HG02759 (cell line): ENCODE results near the gene PGAM5.

Source experiments
- ATAC-seq: cut with Tn5 transposase; IDR thresholded peaks from one replicate; pipeline ENCODE4 v1.9.1; 2021; ENCODE audit warnings: mild to moderate bottlenecking, moderate library complexity; ENCODE audit not compliant: unreplicated experiment

PGAM5 gene

GRCh38 chr12:132710405-132711079, at the start of gene PGAM5:
Gene PGAM5, plus strand, starts transcription at chr12:132710842. Its CDS starts 35 bp downstream, at chr12:132710877.
- ATAC-seq, result peak; percentile 91

GRCh38 chr12:132660996-132661395, 49.6 kb upstream of the PGAM5 start:
- no peak for ATAC-seq

- no peak for ATAC-seq
Measured at GRCh38 chr12:132661972-132662371, 48.7 kb upstream of the PGAM5 start.

- ATAC-seq, result no peak
Measured at GRCh38 chr12:132662901-132663755, 47.5 kb upstream of the PGAM5 start.

- ATAC-seq, result no peak
Measured at GRCh38 chr12:132664206-132665148, 46.2 kb upstream of the PGAM5 start.

GRCh38 chr12:132665149-132665491, 45.5 kb upstream of the PGAM5 start:
- ATAC-seq, result no peak

GRCh38 chr12:132665794-132666193, 44.8 kb upstream of the PGAM5 start:
- no peak for ATAC-seq

GRCh38 chr12:132668191-132669088, 42.2 kb upstream of the PGAM5 start:
- no peak for ATAC-seq

GRCh38 chr12:132669166-132669879, 41.3 kb upstream of the PGAM5 start:
- ATAC-seq, result no peak

- ATAC-seq, result no peak
Measured at GRCh38 chr12:132672116-132672515, 38.5 kb upstream of the PGAM5 start.

GRCh38 chr12:132672678-132673077, 38.0 kb upstream of the PGAM5 start:
- ATAC-seq, result no peak

- ATAC-seq, result no peak
Measured at GRCh38 chr12:132673288-132674179, 37.1 kb upstream of the PGAM5 start.

GRCh38 chr12:132674561-132674960, 36.1 kb upstream of the PGAM5 start:
- no peak for ATAC-seq

GRCh38 chr12:132675757-132676432, 34.7 kb upstream of the PGAM5 start:
- no peak for ATAC-seq

GRCh38 chr12:132677492-132677891, 33.1 kb upstream of the PGAM5 start:
- ATAC-seq, result no peak

GRCh38 chr12:132685400-132685799, 25.2 kb upstream of the PGAM5 start:
- no peak for ATAC-seq

GRCh38 chr12:132686825-132687210, 23.8 kb upstream of the PGAM5 start:
- ATAC-seq, result peak; percentile 10
